ENCODE results near the gene LCE5A. TPM values are rescaled to one million over a fixed set of nuclear protein-coding genes. Genes with fewer than 3 reads are reported as not detected.
"Not testable (repeated sequence)": the region's sequence is repeated elsewhere in the genome, so short reads cannot be mapped to it uniquely, and the experiment has no call there.

LCE5A gene
- total RNA-seq, 4 donors from 2014 or later, result not detected

DNA sequence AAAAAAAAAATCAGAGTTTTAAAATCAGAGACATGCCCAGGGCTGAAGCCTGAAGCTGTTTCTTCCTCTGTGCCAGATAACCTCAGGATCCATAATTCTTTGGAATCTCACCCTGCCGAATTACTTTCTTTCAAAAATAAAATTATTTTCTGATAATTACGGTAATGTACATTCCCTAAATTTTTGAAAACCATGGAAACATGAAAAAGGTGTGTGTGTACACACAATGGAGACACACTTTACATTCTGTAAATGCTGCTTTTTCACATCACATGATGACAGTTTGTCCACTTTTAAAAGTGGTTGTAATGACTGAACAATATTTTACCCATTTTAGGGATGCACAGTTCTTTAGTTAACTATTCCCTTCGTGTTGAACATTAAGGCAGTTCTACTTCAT is 25.2 kb downstream of the LCE5A start:
- TF ChIP-seq, protein P1, sequence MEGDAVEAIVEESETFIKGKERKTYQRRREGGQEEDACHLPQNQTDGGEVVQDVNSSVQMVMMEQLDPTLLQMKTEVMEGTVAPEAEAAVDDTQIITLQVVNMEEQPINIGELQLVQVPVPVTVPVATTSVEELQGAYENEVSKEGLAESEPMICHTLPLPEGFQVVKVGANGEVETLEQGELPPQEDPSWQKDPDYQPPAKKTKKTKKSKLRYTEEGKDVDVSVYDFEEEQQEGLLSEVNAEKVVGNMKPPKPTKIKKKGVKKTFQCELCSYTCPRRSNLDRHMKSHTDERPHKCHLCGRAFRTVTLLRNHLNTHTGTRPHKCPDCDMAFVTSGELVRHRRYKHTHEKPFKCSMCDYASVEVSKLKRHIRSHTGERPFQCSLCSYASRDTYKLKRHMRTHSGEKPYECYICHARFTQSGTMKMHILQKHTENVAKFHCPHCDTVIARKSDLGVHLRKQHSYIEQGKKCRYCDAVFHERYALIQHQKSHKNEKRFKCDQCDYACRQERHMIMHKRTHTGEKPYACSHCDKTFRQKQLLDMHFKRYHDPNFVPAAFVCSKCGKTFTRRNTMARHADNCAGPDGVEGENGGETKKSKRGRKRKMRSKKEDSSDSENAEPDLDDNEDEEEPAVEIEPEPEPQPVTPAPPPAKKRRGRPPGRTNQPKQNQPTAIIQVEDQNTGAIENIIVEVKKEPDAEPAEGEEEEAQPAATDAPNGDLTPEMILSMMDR (IDR thresholded peaks at IDR 0.05), result no peak
- no peak for ATAC-seq (ENCODE audit: low FRiP score)
- no peak for DNase-seq (ENCODE audit: low spot score)

DNA sequence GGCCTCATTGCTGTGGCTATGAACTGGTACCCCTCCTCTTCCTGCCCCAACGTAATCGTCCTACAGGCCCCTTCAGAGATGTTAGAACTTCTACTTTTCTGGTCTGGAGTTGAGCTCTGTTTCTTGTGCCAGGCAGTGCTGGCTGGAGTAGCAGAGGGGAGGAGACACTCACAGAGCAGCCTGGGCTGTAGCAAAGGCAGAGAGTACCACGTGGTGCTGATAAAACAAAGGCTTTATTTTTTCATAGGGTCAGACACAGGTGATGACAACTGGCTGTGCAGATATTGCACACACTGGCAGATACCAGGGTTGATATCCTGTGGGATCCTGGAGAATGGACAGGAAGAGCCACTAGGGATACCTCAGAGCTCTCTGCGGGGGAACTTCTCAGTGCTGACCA is 26.9 kb downstream of the LCE5A start:
- TF ChIP-seq, protein P1 (IDR thresholded peaks at IDR 0.05), result no peak

DNA sequence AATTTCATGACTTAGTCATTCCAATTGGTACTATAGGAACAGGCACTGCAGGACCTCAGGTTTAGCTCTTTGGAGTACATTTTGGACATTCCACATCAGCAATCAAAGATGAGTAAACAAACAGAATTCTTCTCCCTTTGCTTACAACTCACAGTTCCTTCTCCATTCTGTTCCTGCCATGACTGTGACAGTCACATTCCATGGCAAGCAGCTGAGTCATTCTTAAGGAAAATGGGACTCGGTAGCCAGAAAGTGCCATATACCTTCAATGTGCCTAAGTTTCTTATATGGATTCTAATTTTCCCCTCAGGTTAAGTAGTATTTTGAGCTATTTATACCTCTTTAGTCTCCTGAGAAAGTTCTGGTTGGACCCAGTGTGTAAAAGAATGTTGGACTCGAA is 29.3 kb downstream of the LCE5A start:
- no peak for DNase-seq (ENCODE audit: low spot score)
- no peak for ATAC-seq (ENCODE audit: low FRiP score)
- TF ChIP-seq, protein P1 (IDR thresholded peaks at IDR 0.05), result no peak

More for the DNA sequence above, 26.9 kb downstream of the LCE5A start:
- ATAC-seq (ENCODE audit: low FRiP score) (no peak), DNase-seq (ENCODE audit: low spot score) (no peak)

DNA sequence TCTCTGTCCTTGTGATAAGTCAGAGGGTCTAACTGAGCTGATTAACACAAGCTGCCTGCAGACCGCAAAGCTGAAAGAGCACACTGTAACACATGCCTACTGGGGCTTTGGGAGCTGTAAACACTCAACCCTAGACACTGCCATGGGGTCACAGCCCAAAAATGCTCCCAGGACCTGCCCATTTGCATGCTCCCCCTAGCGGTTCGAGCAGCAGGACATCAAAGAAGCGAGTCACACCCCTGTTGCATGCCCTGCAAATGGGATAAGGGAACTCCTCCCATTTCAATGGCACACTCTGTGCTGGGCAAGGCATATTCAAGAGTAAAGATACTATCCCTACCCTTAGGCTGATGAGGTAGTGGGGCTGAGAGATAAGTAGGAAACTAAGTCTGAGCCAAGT is 33.2 kb downstream of the LCE5A start:
- ATAC-seq (ENCODE audit: low FRiP score), result no peak
- TF ChIP-seq, protein P1 (IDR thresholded peaks at IDR 0.05), result no peak
- no peak for DNase-seq (ENCODE audit: low spot score)

DNA sequence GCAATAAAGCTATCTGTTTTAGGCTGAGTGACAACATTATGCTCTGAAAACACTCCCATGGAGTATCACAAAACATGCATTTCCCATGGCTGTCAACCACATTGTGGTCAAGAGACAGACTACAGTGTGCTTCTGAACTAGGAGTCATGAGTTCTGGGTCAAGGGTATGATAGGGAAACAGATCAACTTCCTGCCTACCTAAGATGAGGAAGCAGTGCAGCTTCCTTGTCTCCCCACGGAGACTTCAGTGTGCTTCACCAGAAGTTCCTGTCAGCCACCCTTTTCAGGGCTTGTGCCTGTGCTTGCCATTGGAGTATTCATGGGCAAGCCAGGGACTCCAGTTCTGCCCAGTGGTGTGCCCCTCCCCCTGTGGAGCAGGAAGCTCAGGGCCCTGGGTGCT is 36.1 kb downstream of the LCE5A start:
- ATAC-seq (ENCODE audit: low FRiP score) (no peak), DNase-seq (ENCODE audit: low spot score) (no peak)
- TF ChIP-seq, protein P1 (IDR thresholded peaks at IDR 0.05), result no peak

DNA sequence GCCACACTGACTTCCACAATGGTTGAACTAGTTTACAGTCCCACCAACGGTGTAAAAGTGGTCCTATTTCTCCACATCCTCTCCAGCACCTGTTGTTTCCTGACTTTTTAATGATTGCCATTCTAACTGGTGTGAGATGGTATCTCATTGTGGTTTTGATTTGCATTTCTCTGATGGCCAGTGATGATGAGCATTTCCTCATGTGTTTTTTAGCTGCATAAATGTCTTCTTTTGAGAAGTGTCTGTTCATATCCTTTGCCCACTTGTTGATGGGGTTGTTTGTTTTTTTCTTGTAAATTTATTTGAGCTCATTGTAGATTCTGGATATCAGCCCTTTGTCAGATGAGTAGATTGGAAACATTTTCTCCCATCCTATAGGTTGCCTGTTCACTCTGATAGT is 37.8 kb downstream of the LCE5A start:
- not testable (repeated sequence) for ATAC-seq (ENCODE audit: low FRiP score); DNase-seq (ENCODE audit: low spot score)

Other genes starting within 250 kb of the LCE5A start
- gene FLG, start 185.6 kb upstream of the LCE5A start, total RNA-seq, result not detected
- not detected for gene FLG2, start 150.8 kb upstream of the LCE5A start, total RNA-seq
- gene CRNN, start 96.5 kb upstream of the LCE5A start, total RNA-seq, result not detected
- not detected for gene CRCT1, start 3.7 kb downstream of the LCE5A start, total RNA-seq
- gene LCE3E, start 56.0 kb downstream of the LCE5A start, total RNA-seq, result not detected
- gene LCE3D, start 69.7 kb downstream of the LCE5A start, total RNA-seq, result not detected
- gene LCE3C, start 89.4 kb downstream of the LCE5A start, total RNA-seq, result not detected
- gene LCE3B, start 103.0 kb downstream of the LCE5A start, total RNA-seq, result not detected
- gene LCE3A, start 112.3 kb downstream of the LCE5A start, total RNA-seq, result not detected
- gene LCE2D, start 152.6 kb downstream of the LCE5A start, total RNA-seq, result not detected
- gene LCE2C, start 164.5 kb downstream of the LCE5A start, total RNA-seq, result not detected
- gene LCE2B, start 175.3 kb downstream of the LCE5A start, total RNA-seq, result not detected
- gene LCE2A, start 187.5 kb downstream of the LCE5A start, total RNA-seq, result not detected
- not detected for gene LCE4A, start 197.4 kb downstream of the LCE5A start, total RNA-seq
- gene KPRP, start 247.2 kb downstream of the LCE5A start, total RNA-seq, result not detected

Data from omental fat pad (tissue), 4 donors.